HFF-Myc (cell line): ENCODE measurements around the gene PLEKHD1.
A peak's percentile ranks its signal among the peaks of the same experiment; 100 is the strongest.

ENCODE experiments used
- DNase-seq: peaks from one replicate; pipeline ENCODE4 v3.0.0-alpha.2; 2011; ENCODE audit warnings: low read depth; ENCODE audit errors: extremely low read depth
- H3K4me3 ChIP-seq: replicated peaks from 2 replicates; pipeline ENCODE4 v1.5.1; 2011; ENCODE audit warnings: low read depth, mild to moderate bottlenecking, control low read depth, low read length
- CTCF ChIP-seq: IDR thresholded peaks from 2 replicates; pipeline ENCODE4 v1.5.1; 2012; ENCODE audit warnings: mild to moderate bottlenecking, low read depth, low read length, control low read depth; ENCODE audit errors: missing control alignments

Gene PLEKHD1

GRCh38 chr14:69535230-69535848 lies 50.8 kb downstream of the PLEKHD1 start:
- DNase-seq: peak; percentile 25
- H3K4me3 ChIP-seq: no peak overlapping the region
- TF ChIP-seq CTCF: peak; percentile 78

GRCh38 chr14:69536971-69537370 lies 52.4 kb downstream of the PLEKHD1 start:
- H3K4me3 ChIP-seq: no peak overlapping the region
- no peak for TF ChIP-seq CTCF
- DNase-seq: no peak

- DNase-seq: no peak
- H3K4me3 ChIP-seq: no peak overlapping the region
- no peak for TF ChIP-seq CTCF
These were observed 53.4 kb downstream of the PLEKHD1 start for GRCh38 chr14:69537900-69538299.

GRCh38 chr14:69538766-69539165 lies 54.2 kb downstream of the PLEKHD1 start:
- no peak overlapping the region for H3K4me3 ChIP-seq
- no peak for DNase-seq
- TF ChIP-seq CTCF: no peak

GRCh38 chr14:69539631-69540410 lies 55.3 kb downstream of the PLEKHD1 start:
- no peak overlapping the region for H3K4me3 ChIP-seq
- DNase-seq: no peak
- TF ChIP-seq CTCF: no peak

- no peak overlapping the region for H3K4me3 ChIP-seq
- no peak for DNase-seq
- TF ChIP-seq CTCF: no peak
These were observed 56.3 kb downstream of the PLEKHD1 start for GRCh38 chr14:69540654-69541335.
